NT2/D1 (cell line): Measurements from ENCODE around the gene SUGP1.
"Not testable (repeated sequence)": the region's sequence is repeated elsewhere in the genome, so short reads cannot be mapped to it uniquely, and the experiment has no call there.

Source experiments
- SUZ12 ChIP-seq: IDR thresholded peaks from 2 replicates; pipeline ENCODE4 v1.6.1; 2011; ENCODE audit not compliant: insufficient read length, insufficient read depth; ENCODE audit errors: extremely low read depth
- YY1 ChIP-seq: IDR thresholded peaks from 2 replicates; pipeline ENCODE4 v1.6.1; 2011; ENCODE audit not compliant: insufficient read length, insufficient read depth
- ZNF274 ChIP-seq: IDR thresholded peaks from 2 replicates; pipeline ENCODE4 v1.6.1; 2011; ENCODE audit warnings: mild to moderate bottlenecking, low read depth, low read length

- TF ChIP-seq ZNF274, YY1, SUZ12: not testable (repeated sequence)
Measured at GRCh38 chr19:19253409-19253808, 66.9 kb downstream of the SUGP1 start.
